ENCODE measurements around the gene HHEX.

The HHEX gene

DNA sequence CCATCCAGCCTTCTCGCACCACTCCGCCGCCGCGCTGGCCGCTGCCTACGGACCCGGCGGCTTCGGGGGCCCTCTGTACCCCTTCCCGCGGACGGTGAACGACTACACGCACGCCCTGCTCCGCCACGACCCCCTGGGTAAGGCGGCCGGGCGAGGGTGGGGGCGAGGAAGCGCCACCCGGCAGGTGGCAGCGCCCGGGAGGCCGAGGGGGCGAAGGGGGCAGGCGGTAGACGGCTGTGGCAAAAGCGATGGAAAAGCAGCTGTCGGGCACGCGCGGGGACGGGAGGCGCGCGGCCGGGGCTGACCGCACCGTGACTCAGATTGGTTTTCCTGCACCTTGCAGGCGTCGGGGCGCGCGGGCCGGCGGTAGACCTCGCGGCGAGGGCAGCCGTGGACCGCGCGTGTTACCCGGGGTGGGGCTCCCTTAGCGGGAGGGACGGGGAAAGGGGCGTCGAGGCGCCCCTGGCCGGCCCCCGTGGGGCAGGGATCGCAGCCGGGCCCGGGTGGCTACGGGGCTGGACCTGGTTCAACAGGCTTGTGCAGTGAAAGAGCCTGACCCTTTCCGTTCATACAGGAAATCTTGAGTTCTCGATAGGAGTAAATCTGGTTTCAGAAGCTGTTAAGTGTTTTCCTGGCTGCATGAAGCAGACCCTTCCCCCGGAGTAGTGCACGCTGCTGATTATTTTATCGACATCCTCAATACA, 608 bp downstream of the HHEX start:
- intact Hi-C loops (cut with DNase I; ENCODE audit: low total_unique reads), result loop anchor here (5.0 to 10.0 kb wide), 3 partner anchors 62 to 154 kb away; partner anchors contain the start of genes EXOC6 and KIF11
- Histone ChIP-seq H3K4me1 (peaks cover 0 to 17% (median 10%) of the 10 kb centered on the region in 4 donors), H3K27ac (peak overlapping the region; percentile 48 to 60), H3K36me3 (no peaks in the 10 kb centered on the region), H3K27me3 (peaks cover 0 to 25% of the 10 kb centered on the region in 2 donors), H3K4me3 (peak overlapping the region; percentile 63 to 82), H3K9me3 (peaks cover 0 to 11% (median 0%) of the 10 kb centered on the region in 3 donors)
- no peak for TF ChIP-seq CTCF (IDR thresholded peaks at IDR 0.05)
- DNase-seq, result peak; percentile 28 to 69

GRCh38 chr10:92690915-92691590, 1.3 kb downstream of the HHEX start:
- Histone ChIP-seq H3K9me3 (peaks cover 0 to 4% (median 0%) of the 10 kb centered on the region in 3 donors), H3K4me1 (peaks cover 0 to 22% (median 15%) of the 10 kb centered on the region in 4 donors), H3K36me3 (no peaks in the 10 kb centered on the region), H3K4me3 (peak overlapping the region; percentile 63 to 82), H3K27me3 (peaks cover 0 to 31% of the 10 kb centered on the region in 2 donors), H3K27ac (peak overlapping the region; percentile 45 to 48)
- intact Hi-C loops (cut with DNase I; ENCODE audit: low total_unique reads), result loop anchor here (5.0 to 10.0 kb wide), 3 partner anchors 61 to 154 kb away; partner anchors contain the start of genes EXOC6 and KIF11
- TF ChIP-seq CTCF (IDR thresholded peaks at IDR 0.05), result no peak
- peak in 1 of 2 donors; percentile 29 for DNase-seq

DNA sequence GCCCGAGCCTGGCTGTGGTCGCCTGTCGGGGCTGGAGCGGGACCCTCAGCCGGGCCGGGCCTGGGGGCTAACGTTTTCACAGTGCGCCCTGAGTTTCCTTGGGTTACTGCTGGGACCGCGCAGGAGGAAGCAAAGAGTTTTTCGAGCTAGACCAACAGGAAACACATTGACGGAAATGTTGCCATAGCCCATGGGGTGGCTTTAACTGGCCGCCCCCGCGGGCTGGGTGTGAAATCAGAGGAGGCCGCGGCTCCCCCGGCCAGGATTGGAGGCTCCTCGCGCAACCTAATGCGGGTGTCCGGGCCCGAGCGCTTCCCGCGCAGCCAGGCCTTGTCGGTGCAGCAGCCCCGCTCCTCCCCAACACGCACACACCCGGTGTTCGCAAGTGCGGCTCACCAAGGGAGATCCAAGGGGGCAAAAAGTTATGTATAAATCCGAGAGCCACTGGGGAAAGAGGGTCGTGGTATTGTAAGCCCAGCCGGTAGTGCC, 1.9 kb downstream of the HHEX start:
- peaks cover 0 to 31% of the 10 kb centered on the region in 2 donors for H3K27me3 ChIP-seq
- H3K36me3 ChIP-seq, result no peaks in the 10 kb centered on the region
- H3K4me1 ChIP-seq, result peaks cover 0 to 23% (median 19%) of the 10 kb centered on the region in 4 donors
- intact Hi-C loops (cut with DNase I; ENCODE audit: low total_unique reads), result loop anchor here (5.0 to 10.0 kb wide), 3 partner anchors 61 to 153 kb away; partner anchors contain the start of genes EXOC6 and KIF11
- peaks cover 0 to 4% (median 0%) of the 10 kb centered on the region in 3 donors for H3K9me3 ChIP-seq
- peak overlapping the region; percentile 7 to 45 for H3K27ac ChIP-seq
- no peak for TF ChIP-seq CTCF (IDR thresholded peaks at IDR 0.05)
- peak; percentile 68 to 78 for DNase-seq
- H3K4me3 ChIP-seq, result peak overlapping the region; percentile 63 to 82

- H3K36me3 ChIP-seq, result no peaks in the 10 kb centered on the region
- H3K27me3 ChIP-seq, result peaks cover 0 to 31% of the 10 kb centered on the region in 2 donors
- peak overlapping the region; percentile 63 to 82 for H3K4me3 ChIP-seq
- H3K27ac ChIP-seq, result no peak overlapping the region
- intact Hi-C loops (cut with DNase I; ENCODE audit: low total_unique reads), result loop anchor here (5.0 to 10.0 kb wide), 3 partner anchors 60 to 153 kb away; partner anchors contain the start of genes EXOC6 and KIF11
- peaks cover 0 to 23% (median 19%) of the 10 kb centered on the region in 4 donors for H3K4me1 ChIP-seq
- H3K9me3 ChIP-seq, result peaks cover 0 to 4% (median 0%) of the 10 kb centered on the region in 3 donors
- no peak for TF ChIP-seq CTCF (IDR thresholded peaks at IDR 0.05)
- DNase-seq, result no peak
These were observed 2.4 kb downstream of the HHEX start for GRCh38 chr10:92692080-92692671.

All from tibial artery (tissue), 4 donors.